Liver (tissue), 9 donors: Measurements from ENCODE around the gene SLC9A3. TPM values are rescaled to one million over a fixed set of nuclear protein-coding genes. Genes with fewer than 3 reads are reported as not detected.

Experiments
- DNase-seq: peaks from one replicate; pipeline ENCODE4 v3.0.0-alpha.2; 2017; ENCODE audit warnings: low spot score
- H3K27ac ChIP-seq, 2 donors: one replicate each; pipeline ENCODE4 v1.7.0; 2013; ENCODE audit warnings: inconsistent platforms in 2 of 2, low read length in 2 of 2, control low read depth in 1 of 2, low read depth in 1 of 2, mild to moderate bottlenecking in 1 of 2
- H3K27me3 ChIP-seq, 4 donors: one replicate each; pipeline versions ENCODE4 v1.6.1 to v1.7.0; 2013; ENCODE audit warnings: low read length in 3 of 4, inconsistent platforms in 1 of 4, mild to moderate bottlenecking in 1 of 4, moderate library complexity in 1 of 4; ENCODE audit not compliant: control insufficient read depth in 4 of 4, insufficient read depth in 4 of 4
- H3K36me3 ChIP-seq, 4 donors: one replicate each; pipeline versions ENCODE4 v1.6.1 to v1.7.0; 2013; ENCODE audit warnings: low read length in 3 of 4, mild to moderate bottlenecking in 3 of 4, low read depth in 1 of 4, moderate library complexity in 1 of 4; ENCODE audit not compliant: control insufficient read depth in 4 of 4, insufficient read depth in 3 of 4
- H3K4me1 ChIP-seq, 4 donors: one replicate each; pipeline versions ENCODE4 v1.6.1 to v1.7.0; 2013; ENCODE audit warnings: low read length in 3 of 4, mild to moderate bottlenecking in 3 of 4, moderate library complexity in 1 of 4; ENCODE audit not compliant: control insufficient read depth in 4 of 4, insufficient read depth in 4 of 4
- H3K4me3 ChIP-seq, 3 donors: one replicate each; pipeline versions ENCODE4 v1.6.1 to v1.7.0; 2013; ENCODE audit warnings: low read length in 3 of 3, control low read depth in 1 of 3, low read depth in 1 of 3, mild to moderate bottlenecking in 1 of 3
- H3K9ac ChIP-seq, 2 donors: one replicate each; pipeline ENCODE4 v1.7.0; 2013; ENCODE audit warnings: low read length in 2 of 2, mild to moderate bottlenecking in 2 of 2, moderate library complexity in 2 of 2, control low read depth in 1 of 2, low read depth in 1 of 2
- H3K9me3 ChIP-seq, 4 donors: one replicate each; pipeline versions ENCODE4 v1.6.1 to v1.7.0; 2013; ENCODE audit warnings: low read length in 3 of 4; ENCODE audit not compliant: control insufficient read depth in 4 of 4
- EGR1 ChIP-seq, 2 donors: IDR thresholded peaks; 2 replicates each; pipeline ENCODE4 v1.6.1; 2016 to 2018; ENCODE audit warnings: antibody characterized with exemption in 2 of 2, low read depth in 2 of 2
- FOXA1 ChIP-seq: IDR thresholded peaks from 2 replicates; pipeline ENCODE4 v1.6.1; 2016; ENCODE audit warnings: antibody characterized with exemption
- FOXA2 ChIP-seq: IDR thresholded peaks from 2 replicates; pipeline ENCODE4 v1.6.1; 2016; ENCODE audit warnings: antibody characterized with exemption
- GABPA ChIP-seq, 2 donors: IDR thresholded peaks in 1 of 2; conservative IDR thresholded peaks in 1 of 2; 2 replicates each; pipeline ENCODE4 v1.6.1; 2016; ENCODE audit warnings: antibody characterized with exemption in 2 of 2, mild to moderate bottlenecking in 1 of 2, moderate library complexity in 1 of 2
- HNF4A ChIP-seq, 2 donors: conservative IDR thresholded peaks; 2 replicates each; pipeline ENCODE4 v1.6.1; 2016; ENCODE audit warnings: antibody characterized with exemption in 2 of 2, mild to moderate bottlenecking in 2 of 2
- HNF4G ChIP-seq: IDR thresholded peaks from 2 replicates; pipeline ENCODE4 v1.6.1; 2016; ENCODE audit warnings: antibody characterized with exemption
- JUND ChIP-seq, 2 donors: IDR thresholded peaks; 2 replicates each; pipeline ENCODE4 v1.6.1; 2016; ENCODE audit warnings: antibody characterized with exemption in 2 of 2
- NR2F2 ChIP-seq: IDR thresholded peaks from 2 replicates; pipeline ENCODE4 v1.6.1; 2016; ENCODE audit warnings: antibody characterized with exemption
- RAD21 ChIP-seq, 2 donors: IDR thresholded peaks; 2 replicates each; pipeline ENCODE4 v1.6.1; 2016; ENCODE audit warnings: antibody characterized with exemption in 2 of 2, mild to moderate bottlenecking in 2 of 2
- RXRA ChIP-seq, 2 donors: IDR thresholded peaks; 2 replicates each; pipeline ENCODE4 v1.6.1; 2017 to 2018; ENCODE audit warnings: antibody characterized with exemption in 2 of 2, mild to moderate bottlenecking in 1 of 2
- SP1 ChIP-seq: IDR thresholded peaks from 2 replicates; pipeline ENCODE4 v1.6.1; 2018; ENCODE audit warnings: antibody characterized with exemption, mild to moderate bottlenecking
- WGBS: extraction: QIAGEN DNeasy Blood & Tissue Kit; methylation state at CpG from one replicate; pipeline ENCODE4 v1.1.7; 2013; 5-methylcytosine and 5-hydroxymethylcytosine counted together
- polyA plus RNA-seq, 2 donors: library from polyadenylated mRNA; stranded (reverse) in 1 of 2; unstranded in 1 of 2; fragments of 200-250 nt in 1 of 2; fragments of >200 nt in 1 of 2; fragmentation: Nextera tagmentation in 1 of 2; extraction: Ambion mirVana in 1 of 2; gene quantifications; one replicate each; pipeline versions ENCODE4 v1.2.1 to v1.2.3, GENCODE V29; 2013 to 2015
- total RNA-seq, 2 donors: library from RNA; depleted of rRNA; stranded (reverse); fragments of >200 nt; gene quantifications; one replicate each; pipeline ENCODE4 v1.2.3, GENCODE V29; 2014
- TF ChIP-seq, protein P1 (sequence below): IDR thresholded peaks from 2 replicates; pipeline ENCODE4 v1.6.1; 2016; ENCODE audit warnings: antibody characterized with exemption, mild to moderate bottlenecking
- TF ChIP-seq, protein P2 (sequence below): IDR thresholded peaks from 2 replicates; pipeline ENCODE4 v1.6.1; 2016; ENCODE audit warnings: antibody characterized with exemption
- TF ChIP-seq, protein P3 (sequence below): IDR thresholded peaks from 2 replicates; pipeline ENCODE4 v1.6.1; 2016; ENCODE audit warnings: antibody characterized with exemption
- TF ChIP-seq, protein P4 (sequence below): fragments of 150-350 bp; IDR thresholded peaks from 2 replicates; pipeline ENCODE4 v1.5.1; 2017; ENCODE audit warnings: improper control_type of control experiment, low read depth, low read length; ENCODE audit not compliant: missing input control
- TF ChIP-seq, protein P5 (sequence below): IDR thresholded peaks from 2 replicates; pipeline ENCODE4 v1.6.1; 2016; ENCODE audit warnings: antibody characterized with exemption
- donor health status: healthy.
- donor health status: healthy.
- donor health status: healthy.
- donor health status: healthy.
- donor health status: healthy.

Gene SLC9A3
- total and polyA plus RNA-seq, 4 donors: 0.31 to 1.0 (median 0.67) TPM

DNA sequence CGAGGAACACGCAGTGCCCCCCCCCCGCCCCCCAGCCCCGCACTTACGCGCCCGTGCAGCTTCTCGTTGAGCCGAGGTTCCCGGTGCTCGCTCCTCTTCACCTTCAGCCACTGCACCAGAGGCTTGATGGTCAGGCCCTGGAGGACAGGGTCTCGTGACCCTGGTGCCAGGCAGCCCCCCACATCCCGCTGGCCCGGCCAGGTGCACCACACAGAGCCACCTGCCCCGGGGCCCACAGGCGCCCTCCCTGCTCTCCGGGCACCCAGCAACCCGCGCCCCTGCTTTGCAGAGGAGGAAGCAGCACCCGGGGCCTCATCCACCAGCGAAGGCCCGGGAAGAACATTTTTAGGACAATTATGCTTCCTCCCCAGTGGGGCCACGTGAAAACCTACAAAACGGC lies 42.2 kb downstream of the SLC9A3 start (continued):
- TF ChIP-seq, protein P1, sequence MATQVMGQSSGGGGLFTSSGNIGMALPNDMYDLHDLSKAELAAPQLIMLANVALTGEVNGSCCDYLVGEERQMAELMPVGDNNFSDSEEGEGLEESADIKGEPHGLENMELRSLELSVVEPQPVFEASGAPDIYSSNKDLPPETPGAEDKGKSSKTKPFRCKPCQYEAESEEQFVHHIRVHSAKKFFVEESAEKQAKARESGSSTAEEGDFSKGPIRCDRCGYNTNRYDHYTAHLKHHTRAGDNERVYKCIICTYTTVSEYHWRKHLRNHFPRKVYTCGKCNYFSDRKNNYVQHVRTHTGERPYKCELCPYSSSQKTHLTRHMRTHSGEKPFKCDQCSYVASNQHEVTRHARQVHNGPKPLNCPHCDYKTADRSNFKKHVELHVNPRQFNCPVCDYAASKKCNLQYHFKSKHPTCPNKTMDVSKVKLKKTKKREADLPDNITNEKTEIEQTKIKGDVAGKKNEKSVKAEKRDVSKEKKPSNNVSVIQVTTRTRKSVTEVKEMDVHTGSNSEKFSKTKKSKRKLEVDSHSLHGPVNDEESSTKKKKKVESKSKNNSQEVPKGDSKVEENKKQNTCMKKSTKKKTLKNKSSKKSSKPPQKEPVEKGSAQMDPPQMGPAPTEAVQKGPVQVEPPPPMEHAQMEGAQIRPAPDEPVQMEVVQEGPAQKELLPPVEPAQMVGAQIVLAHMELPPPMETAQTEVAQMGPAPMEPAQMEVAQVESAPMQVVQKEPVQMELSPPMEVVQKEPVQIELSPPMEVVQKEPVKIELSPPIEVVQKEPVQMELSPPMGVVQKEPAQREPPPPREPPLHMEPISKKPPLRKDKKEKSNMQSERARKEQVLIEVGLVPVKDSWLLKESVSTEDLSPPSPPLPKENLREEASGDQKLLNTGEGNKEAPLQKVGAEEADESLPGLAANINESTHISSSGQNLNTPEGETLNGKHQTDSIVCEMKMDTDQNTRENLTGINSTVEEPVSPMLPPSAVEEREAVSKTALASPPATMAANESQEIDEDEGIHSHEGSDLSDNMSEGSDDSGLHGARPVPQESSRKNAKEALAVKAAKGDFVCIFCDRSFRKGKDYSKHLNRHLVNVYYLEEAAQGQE: no peak
- TF ChIP-seq NR2F2 (no peak), JUND (IDR thresholded peaks at IDR 0.05) (no peak), HNF4G (no peak)

DNA sequence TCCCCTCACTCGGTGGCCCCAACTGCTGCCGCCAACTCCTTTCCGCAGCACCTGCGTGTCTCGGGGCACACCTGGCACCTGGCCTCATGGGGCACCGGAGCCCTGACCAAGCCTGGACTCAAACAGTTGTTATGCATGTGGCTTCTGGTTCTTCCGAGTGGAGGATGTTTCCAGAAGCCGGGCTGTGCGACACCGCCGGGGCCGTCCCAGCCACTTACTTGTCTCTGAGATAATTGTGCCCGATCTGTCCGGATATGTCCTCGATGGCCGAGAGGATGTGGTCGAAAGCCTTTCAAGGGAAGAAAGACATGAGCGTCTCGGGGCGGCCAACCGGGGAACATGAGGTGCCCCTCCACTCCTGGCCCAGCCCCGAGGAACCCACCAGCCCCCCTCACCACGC lies 42.9 kb downstream of the SLC9A3 start:
- WGBS: 86% methylated on average over 23 of the region's 23 CpGs

DNA sequence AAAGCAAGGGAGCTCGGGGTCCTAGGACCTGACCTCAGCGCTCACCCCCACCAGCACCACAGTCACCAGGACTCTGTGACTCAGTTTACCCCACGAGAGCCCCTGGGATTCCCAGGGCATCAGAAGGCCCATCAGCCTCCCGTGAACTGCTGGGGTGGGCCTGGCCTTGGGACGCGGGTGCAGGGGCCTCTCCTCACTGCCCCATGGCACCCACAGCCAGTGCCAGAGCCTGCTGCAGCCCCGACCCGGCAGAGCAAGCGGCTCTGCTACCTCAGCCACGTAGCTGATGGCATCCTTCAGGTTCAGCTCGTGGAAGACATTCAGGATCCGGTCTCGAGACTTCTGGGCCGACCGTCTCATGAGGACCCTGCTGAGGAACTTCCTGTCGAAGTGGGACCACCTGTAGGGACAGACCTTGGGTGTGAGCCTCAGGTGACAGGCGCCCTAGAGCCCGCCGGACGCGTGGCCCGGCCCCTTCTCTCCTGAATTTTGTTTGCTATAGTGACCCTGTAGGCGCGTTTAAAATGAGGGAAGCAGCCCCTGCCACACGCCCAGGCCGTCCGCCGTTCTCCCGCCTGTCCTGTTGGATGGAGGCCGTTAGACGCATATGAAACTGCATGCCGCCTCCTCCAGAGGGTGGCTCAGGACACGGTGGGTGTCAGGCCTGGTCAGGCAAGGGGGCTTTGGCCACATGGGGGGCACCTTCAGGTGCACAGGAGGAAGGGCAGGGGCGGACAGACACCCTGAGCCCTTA lies 44.5 kb downstream of the SLC9A3 start:
- TF ChIP-seq JUND (IDR thresholded peaks at IDR 0.05): no peak
- TF ChIP-seq, protein P1: no peak
- TF ChIP-seq, protein P2, sequence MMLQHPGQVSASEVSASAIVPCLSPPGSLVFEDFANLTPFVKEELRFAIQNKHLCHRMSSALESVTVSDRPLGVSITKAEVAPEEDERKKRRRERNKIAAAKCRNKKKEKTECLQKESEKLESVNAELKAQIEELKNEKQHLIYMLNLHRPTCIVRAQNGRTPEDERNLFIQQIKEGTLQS: no peak
- TF ChIP-seq GABPA (IDR thresholded peaks at IDR 0.05 in 1 of 2, conservative IDR thresholded peaks at IDR 0.05 in 1 of 2): no peak
- TF ChIP-seq SP1: no peak
- TF ChIP-seq, protein P3, sequence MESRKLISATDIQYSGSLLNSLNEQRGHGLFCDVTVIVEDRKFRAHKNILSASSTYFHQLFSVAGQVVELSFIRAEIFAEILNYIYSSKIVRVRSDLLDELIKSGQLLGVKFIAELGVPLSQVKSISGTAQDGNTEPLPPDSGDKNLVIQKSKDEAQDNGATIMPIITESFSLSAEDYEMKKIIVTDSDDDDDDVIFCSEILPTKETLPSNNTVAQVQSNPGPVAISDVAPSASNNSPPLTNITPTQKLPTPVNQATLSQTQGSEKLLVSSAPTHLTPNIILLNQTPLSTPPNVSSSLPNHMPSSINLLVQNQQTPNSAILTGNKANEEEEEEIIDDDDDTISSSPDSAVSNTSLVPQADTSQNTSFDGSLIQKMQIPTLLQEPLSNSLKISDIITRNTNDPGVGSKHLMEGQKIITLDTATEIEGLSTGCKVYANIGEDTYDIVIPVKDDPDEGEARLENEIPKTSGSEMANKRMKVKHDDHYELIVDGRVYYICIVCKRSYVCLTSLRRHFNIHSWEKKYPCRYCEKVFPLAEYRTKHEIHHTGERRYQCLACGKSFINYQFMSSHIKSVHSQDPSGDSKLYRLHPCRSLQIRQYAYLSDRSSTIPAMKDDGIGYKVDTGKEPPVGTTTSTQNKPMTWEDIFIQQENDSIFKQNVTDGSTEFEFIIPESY: no peak
- no peak for TF ChIP-seq RAD21 (IDR thresholded peaks at IDR 0.05)
- TF ChIP-seq FOXA1: no peak
- TF ChIP-seq FOXA2: no peak
- TF ChIP-seq EGR1 (IDR thresholded peaks at IDR 0.05; ENCODE audit: low read depth in 2 of 2): no peak
- no peak for TF ChIP-seq HNF4G
- TF ChIP-seq RXRA (IDR thresholded peaks at IDR 0.05): no peak
- no peak for TF ChIP-seq HNF4A (conservative IDR thresholded peaks at IDR 0.05)
- TF ChIP-seq, protein P4, sequence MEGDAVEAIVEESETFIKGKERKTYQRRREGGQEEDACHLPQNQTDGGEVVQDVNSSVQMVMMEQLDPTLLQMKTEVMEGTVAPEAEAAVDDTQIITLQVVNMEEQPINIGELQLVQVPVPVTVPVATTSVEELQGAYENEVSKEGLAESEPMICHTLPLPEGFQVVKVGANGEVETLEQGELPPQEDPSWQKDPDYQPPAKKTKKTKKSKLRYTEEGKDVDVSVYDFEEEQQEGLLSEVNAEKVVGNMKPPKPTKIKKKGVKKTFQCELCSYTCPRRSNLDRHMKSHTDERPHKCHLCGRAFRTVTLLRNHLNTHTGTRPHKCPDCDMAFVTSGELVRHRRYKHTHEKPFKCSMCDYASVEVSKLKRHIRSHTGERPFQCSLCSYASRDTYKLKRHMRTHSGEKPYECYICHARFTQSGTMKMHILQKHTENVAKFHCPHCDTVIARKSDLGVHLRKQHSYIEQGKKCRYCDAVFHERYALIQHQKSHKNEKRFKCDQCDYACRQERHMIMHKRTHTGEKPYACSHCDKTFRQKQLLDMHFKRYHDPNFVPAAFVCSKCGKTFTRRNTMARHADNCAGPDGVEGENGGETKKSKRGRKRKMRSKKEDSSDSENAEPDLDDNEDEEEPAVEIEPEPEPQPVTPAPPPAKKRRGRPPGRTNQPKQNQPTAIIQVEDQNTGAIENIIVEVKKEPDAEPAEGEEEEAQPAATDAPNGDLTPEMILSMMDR: no peak
- TF ChIP-seq NR2F2: no peak
- WGBS: 74% methylated on average over 34 of the region's 34 CpGs
- DNase-seq: no peak
- H3K36me3 ChIP-seq: no peaks in the 10 kb centered on the region
- peaks cover 0 to 4% (median 0%) of the 10 kb centered on the region in 4 donors for H3K27me3 ChIP-seq
- H3K4me1 ChIP-seq: peaks cover 3 to 5% (median 4%) of the 10 kb centered on the region in 4 donors
- H3K9ac ChIP-seq: no peak overlapping the region
- no peak overlapping the region for H3K27ac ChIP-seq
- no peak overlapping the region for H3K4me3 ChIP-seq
- H3K9me3 ChIP-seq: no peaks in the 10 kb centered on the region

More for the DNA sequence above, 42.9 kb downstream of the SLC9A3 start:
- TF ChIP-seq JUND (IDR thresholded peaks at IDR 0.05) (no peak), FOXA2 (no peak), RXRA (IDR thresholded peaks at IDR 0.05) (no peak), FOXA1 (no peak)
- TF ChIP-seq, protein P5, sequence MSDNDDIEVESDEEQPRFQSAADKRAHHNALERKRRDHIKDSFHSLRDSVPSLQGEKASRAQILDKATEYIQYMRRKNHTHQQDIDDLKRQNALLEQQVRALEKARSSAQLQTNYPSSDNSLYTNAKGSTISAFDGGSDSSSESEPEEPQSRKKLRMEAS: no peak
- TF ChIP-seq, protein P2: no peak
- no peak for DNase-seq
- Histone ChIP-seq H3K9ac (no peak overlapping the region), H3K27ac (no peak overlapping the region), H3K36me3 (no peaks in the 10 kb centered on the region), H3K9me3 (no peaks in the 10 kb centered on the region), H3K4me1 (no peaks in the 10 kb centered on the region), H3K27me3 (peaks cover 0 to 2% (median 0%) of the 10 kb centered on the region in 4 donors), H3K4me3 (no peak overlapping the region)
